RWPE1 (cell line): Measurements from ENCODE around the gene GNG3.
A peak's percentile ranks its signal among the peaks of the same experiment; 100 is the strongest.
"Not testable (repeated sequence)": the region's sequence is repeated elsewhere in the genome, so short reads cannot be mapped to it uniquely, and the experiment has no call there.

ENCODE experiments used
- CTCF ChIA-PET: fragments of 350-600 bp; sonication (Branson Sonifier 250); formaldehyde crosslinking; extraction: SDS; loops from one replicate; lab custom pipeline; 2021; lab: Yijun Ruan, JAX
- POLR2A ChIA-PET: fragments of 400-600 bp; formaldehyde crosslinking; extraction: SDS; loops from one replicate; lab custom pipeline; 2020; ENCODE audit warnings: antibody characterized with exemption; ENCODE audit not compliant: low non-redundant PET; lab: Yijun Ruan, JAX
- DNase-seq: peaks from one replicate; pipeline ENCODE4 v3.0.0; 2012; ENCODE audit warnings: low spot score
- H3K27ac ChIP-seq: fragments of 450-650 bp; 2 replicates; pipeline ENCODE4 v1.5.1; 2017
- TF ChIP-seq, protein P1 (sequence below): fragments of 450-650 bp; conservative IDR thresholded peaks from 2 replicates; pipeline ENCODE4 v1.5.1; 2017; ENCODE audit warnings: low read depth, mild to moderate bottlenecking

The GNG3 gene

DNA sequence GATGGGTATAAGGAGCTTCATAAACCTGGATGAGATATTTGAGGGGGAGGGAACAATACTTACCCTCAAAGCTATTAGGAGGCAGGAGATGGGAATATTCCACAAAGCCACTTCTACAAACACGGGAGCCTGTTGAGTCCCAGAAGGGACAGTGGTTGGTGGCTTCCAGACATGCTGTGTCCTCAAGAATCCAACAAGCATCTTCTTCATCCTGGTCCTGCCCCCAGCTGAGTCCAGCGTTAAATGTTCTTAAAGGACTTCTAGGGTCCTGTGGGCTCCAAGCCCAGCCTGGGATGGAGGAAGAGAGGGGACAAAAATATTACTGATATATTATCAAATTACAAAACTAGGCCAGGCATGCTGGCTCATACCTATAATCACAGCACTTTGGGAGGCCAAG lies 40.0 kb upstream of the GNG3 start:
- TF ChIP-seq, protein P1, sequence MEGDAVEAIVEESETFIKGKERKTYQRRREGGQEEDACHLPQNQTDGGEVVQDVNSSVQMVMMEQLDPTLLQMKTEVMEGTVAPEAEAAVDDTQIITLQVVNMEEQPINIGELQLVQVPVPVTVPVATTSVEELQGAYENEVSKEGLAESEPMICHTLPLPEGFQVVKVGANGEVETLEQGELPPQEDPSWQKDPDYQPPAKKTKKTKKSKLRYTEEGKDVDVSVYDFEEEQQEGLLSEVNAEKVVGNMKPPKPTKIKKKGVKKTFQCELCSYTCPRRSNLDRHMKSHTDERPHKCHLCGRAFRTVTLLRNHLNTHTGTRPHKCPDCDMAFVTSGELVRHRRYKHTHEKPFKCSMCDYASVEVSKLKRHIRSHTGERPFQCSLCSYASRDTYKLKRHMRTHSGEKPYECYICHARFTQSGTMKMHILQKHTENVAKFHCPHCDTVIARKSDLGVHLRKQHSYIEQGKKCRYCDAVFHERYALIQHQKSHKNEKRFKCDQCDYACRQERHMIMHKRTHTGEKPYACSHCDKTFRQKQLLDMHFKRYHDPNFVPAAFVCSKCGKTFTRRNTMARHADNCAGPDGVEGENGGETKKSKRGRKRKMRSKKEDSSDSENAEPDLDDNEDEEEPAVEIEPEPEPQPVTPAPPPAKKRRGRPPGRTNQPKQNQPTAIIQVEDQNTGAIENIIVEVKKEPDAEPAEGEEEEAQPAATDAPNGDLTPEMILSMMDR: no peak
- POLR2A ChIA-PET: no interaction called here
- H3K27ac ChIP-seq: peak overlapping the region; percentile 94
- CTCF ChIA-PET: interaction anchor here (0.6 to 0.7 kb wide), 2 partner anchors 54 to 243 kb away, joined by 3 to 4 read pairs; no protein-coding TSS in a partner anchor
- no peak for DNase-seq

DNA sequence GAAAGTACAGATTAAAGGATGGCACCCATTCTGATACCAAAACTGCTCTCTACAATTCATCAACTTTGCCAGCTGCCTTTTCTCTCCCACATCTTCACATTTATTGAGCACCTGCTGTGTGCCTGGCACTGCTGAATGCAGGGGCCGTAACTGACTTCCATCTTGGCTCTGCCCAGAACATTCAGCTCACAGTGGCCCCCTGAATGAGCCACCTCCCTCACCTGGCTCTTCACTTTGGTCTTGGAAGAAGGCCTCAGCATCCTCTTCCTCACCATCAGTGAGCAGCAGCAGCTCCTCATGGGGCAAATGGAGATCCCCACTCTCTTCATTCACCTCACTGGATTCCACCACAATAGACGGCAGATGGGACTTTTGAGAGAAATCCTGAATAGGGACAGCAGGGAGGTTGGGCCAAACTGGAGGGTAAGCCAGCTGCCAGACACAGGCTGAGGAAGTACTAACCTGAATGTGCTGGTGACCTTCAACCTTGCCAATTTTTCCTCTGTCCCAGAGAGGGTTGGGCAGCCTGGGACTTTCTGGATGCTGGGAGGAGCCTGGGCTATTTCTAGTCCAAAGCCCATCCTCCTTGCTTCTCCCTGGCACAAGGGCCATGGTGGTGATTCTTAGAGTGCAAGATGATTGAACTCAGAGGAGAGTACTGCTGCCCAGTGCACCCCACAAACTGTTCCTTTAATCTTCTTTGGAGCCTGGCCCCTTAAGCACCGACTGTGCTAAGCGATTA lies 37.9 kb upstream of the GNG3 start:
- CTCF ChIA-PET: interaction anchor here (0.6 kb wide), 2 partner anchors 24 to 75 kb away, joined by 4 to 6 read pairs; no protein-coding TSS in a partner anchor
- TF ChIP-seq, protein P1: no peak
- H3K27ac ChIP-seq: peak overlapping the region; percentile 94
- DNase-seq: no peak
- POLR2A ChIA-PET: interaction anchor here (0.7 to 0.8 kb wide), 2 partner anchors 15 to 96 kb away, joined by 3 to 4 read pairs; partner anchors contain the start of gene EEF1G

DNA sequence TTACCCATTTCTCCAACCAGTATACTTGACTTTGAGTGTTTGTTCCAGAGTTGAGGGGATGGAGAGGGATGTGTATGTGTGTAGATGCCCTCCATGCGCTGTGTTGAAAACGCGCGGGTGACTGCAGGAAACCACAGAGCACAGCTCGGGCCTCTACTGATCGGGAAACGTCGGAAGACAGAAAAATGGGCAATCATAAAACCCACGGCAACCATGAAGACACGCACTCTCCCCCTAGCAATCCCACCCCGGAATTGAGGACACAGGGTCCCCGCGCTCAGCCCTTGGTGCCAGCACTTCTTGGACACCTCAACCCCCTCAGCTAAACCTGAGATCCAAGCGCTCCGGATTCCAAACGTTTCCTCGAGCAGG lies 36.3 kb upstream of the GNG3 start:
- DNase-seq: no peak
- ChIA-PET POLR2A (interaction anchor here (0.9 to 1.5 kb wide), 2 partner anchors 49 to 97 kb away, joined by 4 to 7 read pairs; partner anchors contain the start of genes B3GAT3 and EEF1G), CTCF (interaction anchor here (0.6 kb wide), 1 partner anchor 529 kb away, joined by 4 read pairs; no protein-coding TSS in a partner anchor)
- TF ChIP-seq, protein P1: no peak
- peak overlapping the region; percentile 94 for H3K27ac ChIP-seq

DNA sequence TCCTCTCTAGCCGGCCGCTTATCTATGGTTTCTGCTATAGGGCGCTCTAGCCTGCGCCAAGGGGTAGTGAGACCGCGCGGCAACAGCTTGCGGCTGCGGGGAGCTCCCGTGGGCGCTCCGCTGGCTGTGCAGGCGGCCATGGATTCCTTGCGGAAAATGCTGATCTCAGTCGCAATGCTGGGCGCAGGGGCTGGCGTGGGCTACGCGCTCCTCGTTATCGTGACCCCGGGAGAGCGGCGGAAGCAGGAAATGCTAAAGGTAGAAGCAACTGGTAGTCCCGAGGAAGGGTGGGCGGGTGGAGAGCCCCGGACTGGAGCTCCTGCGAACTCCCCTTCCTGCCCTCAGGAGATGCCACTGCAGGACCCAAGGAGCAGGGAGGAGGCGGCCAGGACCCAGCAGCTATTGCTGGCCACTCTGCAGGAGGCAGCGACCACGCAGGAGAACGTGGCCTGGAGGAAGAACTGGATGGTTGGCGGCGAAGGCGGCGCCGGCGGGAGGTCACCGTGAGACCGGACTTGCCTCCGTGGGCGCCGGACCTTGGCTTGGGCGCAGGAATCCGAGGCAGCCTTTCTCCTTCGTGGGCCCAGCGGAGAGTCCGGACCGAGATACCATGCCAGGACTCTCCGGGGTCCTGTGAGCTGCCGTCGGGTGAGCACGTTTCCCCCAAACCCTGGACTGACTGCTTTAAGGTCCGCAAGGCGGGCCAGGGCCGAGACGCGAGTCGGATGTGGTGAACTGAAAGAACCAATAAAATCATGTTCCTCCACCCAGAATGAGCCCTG lies 35.7 kb upstream of the GNG3 start, which contains the start of the genes LBHD1 and UQCC3:
Gene LBHD1 (minus strand): TSS at position 660 of the 782 bp plus-strand sequence. CDS start 2,236 bp downstream, outside the sequence.
Gene UQCC3 (plus strand): TSS at position 66 of the 782 bp plus-strand sequence. CDS start 73 bp downstream, at position 139.
- ChIA-PET CTCF (interaction anchor here (0.6 to 1.1 kb wide), 3 partner anchors 37 to 529 kb away, joined by 3 to 4 read pairs (median 3); no protein-coding TSS in a partner anchor), POLR2A (interaction anchor here (0.9 to 1.5 kb wide), 3 partner anchors 50 to 98 kb away, joined by 4 to 7 read pairs (median 4); partner anchors contain the start of genes B3GAT3, EEF1G and ZBTB3)
- peak within 1 kb of the TSS; percentile 94 for H3K27ac ChIP-seq
- TF ChIP-seq, protein P1: no peak
- peak; percentile 80 for DNase-seq

DNA sequence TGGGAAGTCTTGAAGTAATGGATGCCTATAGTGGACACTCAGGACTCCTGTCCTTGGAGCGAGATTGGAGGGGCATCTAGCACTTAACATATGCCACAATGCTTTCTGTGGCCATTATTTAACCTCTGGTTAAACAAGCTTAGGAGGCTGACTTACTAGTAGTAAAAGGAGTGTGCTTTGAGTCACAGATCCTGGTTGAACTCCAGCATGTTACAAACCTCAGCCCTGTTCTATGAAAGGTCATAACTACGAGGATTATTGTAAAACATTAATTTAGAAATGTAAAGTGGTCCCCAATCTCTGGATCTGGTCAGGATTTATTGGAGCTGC lies 34.3 kb upstream of the GNG3 start:
- CTCF ChIA-PET: interaction anchor here (0.7 to 1.1 kb wide), 3 partner anchors 8 to 80 kb away, joined by 3 to 4 read pairs (median 3); no protein-coding TSS in a partner anchor
- H3K27ac ChIP-seq: peak overlapping the region; percentile 94
- TF ChIP-seq, protein P1: no peak
- POLR2A ChIA-PET: no interaction called here
- no peak for DNase-seq

DNA sequence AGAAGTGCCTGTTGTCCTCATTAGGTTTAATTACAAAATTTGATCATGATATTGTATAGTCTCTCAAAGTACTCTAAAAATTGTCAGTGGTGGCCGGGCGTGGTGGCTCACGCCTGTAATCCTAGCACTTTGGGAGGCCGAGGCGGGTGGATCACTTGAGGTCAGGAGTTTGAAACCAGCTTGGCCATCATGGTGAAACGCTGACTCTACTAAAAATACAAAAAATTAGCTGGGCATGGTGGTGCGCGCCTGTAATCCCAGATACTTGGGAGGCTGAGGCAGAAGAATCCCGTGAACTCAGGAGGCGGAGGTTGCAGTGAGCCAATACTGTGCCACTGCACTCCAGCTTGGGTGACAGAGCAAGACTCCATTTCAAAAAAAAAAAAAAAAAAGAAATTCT lies 32.1 kb upstream of the GNG3 start:
- CTCF ChIA-PET: interaction anchor here (0.6 kb wide), 1 partner anchor 30 kb away, joined by 3 read pairs; no protein-coding TSS in a partner anchor
- DNase-seq, POLR2A ChIA-PET: not testable (repeated sequence)
- H3K27ac ChIP-seq: peak overlapping the region; percentile 57
